ENCODE data around the gene POLR2I.

GRCh38 chr19:36073121-36073876 lies 41.4 kb downstream of the POLR2I start:
- TF ChIP-seq CTCF (conservative IDR thresholded peaks at IDR 0.05), result no peak
- no peak for TF ChIP-seq EZH2 (IDR thresholded peaks at IDR 0.05; ENCODE audit: low read depth)
